ENCODE measurements around the gene KBTBD6. TPM values are rescaled to one million over a fixed set of nuclear protein-coding genes. Genes with fewer than 3 reads are reported as not detected.

The KBTBD6 gene
- total and polyA plus RNA-seq, 2 of the 8 experiments (the other 6 are each of a cell fraction or from before 2014, with no cell fraction given): 4.5 to 11.3 TPM

DNA sequence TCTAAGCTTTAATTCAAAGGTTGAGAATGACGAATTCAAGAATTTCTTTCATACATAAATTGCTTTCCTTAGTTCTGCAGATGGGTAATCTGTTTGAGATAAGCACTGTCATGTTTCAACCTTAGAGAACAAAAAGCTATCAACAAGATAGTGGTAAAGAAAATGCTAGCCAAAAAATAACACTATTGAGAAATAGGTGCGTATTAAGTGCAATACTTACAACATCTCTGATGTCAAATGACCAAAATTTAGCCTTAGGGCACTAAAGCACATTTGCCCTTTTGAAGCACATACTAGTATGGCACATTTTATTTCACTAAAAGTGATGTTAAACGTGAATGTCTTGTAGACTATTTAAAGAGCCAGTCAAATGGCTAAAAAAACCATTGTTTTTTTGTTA lies 4.9 kb downstream of the KBTBD6 start:
- no peak overlapping the region for H3K9ac ChIP-seq (replicated peaks in 1 of 4; ENCODE audit: extremely low read depth in 1 of 4, low read depth in 3 of 4, low read length in 3 of 4)
- no peak overlapping the region for H4K91ac ChIP-seq (replicated peaks; ENCODE audit: insufficient read length, low read length)
- H2AK5ac ChIP-seq (ENCODE audit: low read depth, low read length): no peak overlapping the region
- DNase-seq (ENCODE audit: low read depth in 1 of 2, low spot score in 2 of 2) (no peak), FAIRE-seq (no peak)
- no peak overlapping the region for H3K27ac ChIP-seq (ENCODE audit: low read depth, low read length)
- 87% methylated on average over 3 of the region's 3 CpGs; no CpG with 5 or more reads in 1 of the 2 experiments for WGBS, 2 experiments (ENCODE audit: extremely low coverage in 1 of 2, insufficient coverage in 1 of 2, insufficient read length in 1 of 2, insufficient replicate concordance in 2 of 2, low coverage in 1 of 2, low lambda C conversion rate in 2 of 2, missing lambda C conversion rate in 1 of 2)
- H2AFZ ChIP-seq (ENCODE audit: low read length): no peak overlapping the region
- H3K36me3 ChIP-seq (ENCODE audit: control insufficient read depth in 2 of 4, insufficient read depth in 4 of 4, low read length in 3 of 4): peaks cover 0 to 3% (median 0%) of the 10 kb centered on the region in 4 experiments; a peak in 2 of 8 replicates
- peaks cover 3 to 9% (median 8%) of the 10 kb centered on the region in 4 experiments; a peak in 5 of 7 replicates for H3K4me1 ChIP-seq (replicated peaks in 1 of 4; ENCODE audit: control insufficient read depth in 3 of 4, insufficient read depth in 4 of 4, low read length in 3 of 4)
- H4K8ac ChIP-seq (ENCODE audit: extremely low read depth, insufficient read depth, low read length): no peak overlapping the region
- H2BK20ac ChIP-seq (ENCODE audit: low read length): no peak overlapping the region
- H3K23me2 ChIP-seq (ENCODE audit: low read depth, low read length): peaks cover 10% of the 10 kb centered on the region; the same call in 1 of the 2 replicates
- H3K9me3 ChIP-seq (ENCODE audit: insufficient read depth in 2 of 2, low read depth in 1 of 2, low read length in 1 of 2): no peaks in the 10 kb centered on the region
- H2BK15ac ChIP-seq (ENCODE audit: low read length): no peak overlapping the region
- H2BK12ac ChIP-seq (ENCODE audit: low read depth, low read length): no peak overlapping the region
- peaks cover 0 to 10% of the 10 kb centered on the region in 2 experiments for H4K20me1 ChIP-seq (replicated peaks in 1 of 2; ENCODE audit: control insufficient read depth in 1 of 2, insufficient read depth in 2 of 2, low read length in 2 of 2)
- peaks cover 7% of the 10 kb centered on the region; the same call in 1 of the 2 replicates for H3K79me1 ChIP-seq (ENCODE audit: low read depth, low read length)
- POLR2A ChIA-PET (ENCODE audit: partially characterized antibody): no interaction called here
- H3K79me2 ChIP-seq (ENCODE audit: control insufficient read depth in 1 of 2, insufficient read depth in 2 of 2, low read length in 2 of 2): peaks cover 4 to 39% of the 10 kb centered on the region in 2 experiments; a peak in 3 of 4 replicates
- H3K56ac ChIP-seq (replicated peaks; ENCODE audit: insufficient read length, low read depth, low read length): no peak overlapping the region
- H3K4me3 ChIP-seq (ENCODE audit: extremely low read depth in 1 of 4, insufficient read depth in 2 of 4, low read depth in 3 of 4, low read length in 4 of 4): no peak overlapping the region
- no peak overlapping the region for H4K5ac ChIP-seq (ENCODE audit: insufficient read length, low read depth, low read length)
- no peak overlapping the region for H3K23ac ChIP-seq (ENCODE audit: insufficient read length)
- H3K4me2 ChIP-seq (ENCODE audit: insufficient read depth in 1 of 2, low read depth in 2 of 2, low read length in 2 of 2): no peak overlapping the region
- no peak overlapping the region for H3K4ac ChIP-seq (replicated peaks; ENCODE audit: insufficient read length, low read depth, low read length)
- H2BK120ac ChIP-seq (replicated peaks; ENCODE audit: low read depth, low read length): no peak overlapping the region
- CTCF ChIA-PET (ENCODE audit: partially characterized antibody): interaction anchor here (0.9 to 1.2 kb wide), 2 partner anchors 13 to 16 kb away, joined by 3 read pairs; no protein-coding TSS in a partner anchor
- no peak overlapping the region for H2BK5ac ChIP-seq (ENCODE audit: low read depth, low read length)
- no peaks in the 10 kb centered on the region for H3K27me3 ChIP-seq (replicated peaks in 1 of 4; ENCODE audit: control insufficient read depth in 3 of 4, extremely low read depth in 1 of 4, insufficient read depth in 3 of 4, low read length in 3 of 4)
- H3K18ac ChIP-seq (ENCODE audit: extremely low read depth, low read length): no peak overlapping the region
- H3K14ac ChIP-seq (ENCODE audit: insufficient read length): no peak overlapping the region
- TF ChIP-seq PHF8 (conservative IDR thresholded peaks at IDR 0.05; ENCODE audit: low read depth, low read length) (no peak), ZNF274 (IDR thresholded peaks at IDR 0.05; ENCODE audit: borderline replicate concordance, extremely low read depth, low read length) (no peak), JUND (IDR thresholded peaks at IDR 0.05; ENCODE audit: low read length) (no peak), ASH2L (IDR thresholded peaks at IDR 0.05; ENCODE audit: low read length) (no peak), TBP (IDR thresholded peaks at IDR 0.05; ENCODE audit: low read depth, low read length) (no peak), TAF1 (IDR thresholded peaks at IDR 0.05; ENCODE audit: low read depth, low read length) (no peak), SIX5 (IDR thresholded peaks at IDR 0.05; ENCODE audit: low read depth, low read length) (no peak), KDM4A (IDR thresholded peaks at IDR 0.05; ENCODE audit: low read depth, low read length, severe bottlenecking) (no peak), RXRA (IDR thresholded peaks at IDR 0.05; ENCODE audit: insufficient read depth, low read depth, low read length) (no peak), HDAC6 (IDR thresholded peaks at IDR 0.05; ENCODE audit: low read depth, low read length) (no peak), RFX5 (IDR thresholded peaks at IDR 0.05; ENCODE audit: borderline replicate concordance, low read depth, low read length) (no peak), SIRT6 (IDR thresholded peaks at IDR 0.05; ENCODE audit: low read length) (no peak)

All from H1 (cell line).